Choroid plexus epithelial cell (primary cell): ENCODE results near the gene TBX10.
"Not testable (repeated sequence)": the region's sequence is repeated elsewhere in the genome, so short reads cannot be mapped to it uniquely, and the experiment has no call there.

Experiments
- DNase-seq: peaks from one replicate; pipeline ENCODE4 v3.0.0-alpha.2; 2010; ENCODE audit warnings: low read depth
- H3K4me3 ChIP-seq: 2 replicates; pipeline ENCODE4 v1.5.1; 2011; ENCODE audit warnings: low read depth, mild to moderate bottlenecking, control low read depth, low read length, moderate library complexity
- TF ChIP-seq, protein P1 (sequence below): conservative IDR thresholded peaks from 2 replicates; pipeline ENCODE4 v1.5.1; 2011; ENCODE audit warnings: low read depth, mild to moderate bottlenecking, control low read depth, inconsistent platforms, low read length, moderate library complexity

Gene TBX10

DNA sequence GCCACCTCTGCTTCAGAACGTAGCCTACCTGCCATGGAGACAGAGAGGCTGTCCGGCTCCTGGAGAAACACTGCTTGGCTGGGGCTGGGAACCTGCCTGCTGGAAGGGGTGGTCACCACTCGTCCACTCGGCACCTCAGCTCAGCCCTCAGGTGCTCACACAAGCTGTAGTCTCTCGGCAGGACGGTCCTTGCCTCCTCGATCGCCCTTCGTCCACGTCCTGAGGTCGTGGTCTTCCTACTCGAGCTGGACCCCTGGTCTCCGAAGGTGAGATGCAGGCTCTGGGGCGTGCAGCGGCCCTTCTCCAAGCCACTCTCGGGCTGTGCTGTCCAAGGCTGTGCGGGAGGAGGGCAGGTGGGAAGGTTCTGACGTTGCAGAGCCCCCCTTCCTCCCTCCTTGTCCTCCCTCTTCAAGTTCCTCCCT is at the start of gene TBX10:
Gene TBX10, minus strand, starts transcription at position 326 of the 422 bp plus-strand sequence. Its CDS starts 291 bp downstream, at position 35.
- DNase-seq: no peak
- TF ChIP-seq, protein P1, sequence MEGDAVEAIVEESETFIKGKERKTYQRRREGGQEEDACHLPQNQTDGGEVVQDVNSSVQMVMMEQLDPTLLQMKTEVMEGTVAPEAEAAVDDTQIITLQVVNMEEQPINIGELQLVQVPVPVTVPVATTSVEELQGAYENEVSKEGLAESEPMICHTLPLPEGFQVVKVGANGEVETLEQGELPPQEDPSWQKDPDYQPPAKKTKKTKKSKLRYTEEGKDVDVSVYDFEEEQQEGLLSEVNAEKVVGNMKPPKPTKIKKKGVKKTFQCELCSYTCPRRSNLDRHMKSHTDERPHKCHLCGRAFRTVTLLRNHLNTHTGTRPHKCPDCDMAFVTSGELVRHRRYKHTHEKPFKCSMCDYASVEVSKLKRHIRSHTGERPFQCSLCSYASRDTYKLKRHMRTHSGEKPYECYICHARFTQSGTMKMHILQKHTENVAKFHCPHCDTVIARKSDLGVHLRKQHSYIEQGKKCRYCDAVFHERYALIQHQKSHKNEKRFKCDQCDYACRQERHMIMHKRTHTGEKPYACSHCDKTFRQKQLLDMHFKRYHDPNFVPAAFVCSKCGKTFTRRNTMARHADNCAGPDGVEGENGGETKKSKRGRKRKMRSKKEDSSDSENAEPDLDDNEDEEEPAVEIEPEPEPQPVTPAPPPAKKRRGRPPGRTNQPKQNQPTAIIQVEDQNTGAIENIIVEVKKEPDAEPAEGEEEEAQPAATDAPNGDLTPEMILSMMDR: no peak
- no peak within 1 kb of the TSS for H3K4me3 ChIP-seq

DNA sequence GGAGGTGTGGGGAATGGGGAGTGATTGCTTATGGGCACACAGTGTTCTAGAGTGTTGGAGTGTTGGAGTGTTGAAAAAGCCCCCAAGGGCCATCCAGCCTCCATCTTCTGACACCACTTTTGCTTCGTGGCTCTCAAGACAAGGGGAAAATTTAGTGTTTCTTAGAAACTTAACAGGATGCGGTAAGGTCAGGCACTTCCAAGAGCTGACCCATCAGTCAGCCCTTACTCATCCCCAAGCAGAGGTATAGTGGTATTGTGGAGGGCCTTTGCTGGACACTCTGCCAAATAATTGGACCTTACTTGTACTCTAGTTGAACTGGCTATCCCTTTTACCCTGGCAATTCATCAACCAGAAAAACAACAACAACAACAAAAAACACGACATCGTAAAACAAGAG is 49.6 kb upstream of the TBX10 start:
- no peak overlapping the region for H3K4me3 ChIP-seq
- DNase-seq: no peak
- TF ChIP-seq, protein P1: no peak

- no peak for DNase-seq
- H3K4me3 ChIP-seq: no peak overlapping the region
- TF ChIP-seq, protein P1: no peak
Measured at GRCh38 chr11:67687986-67688385, 48.4 kb upstream of the TBX10 start.

GRCh38 chr11:67685641-67686332 is 46.2 kb upstream of the TBX10 start:
- not testable (repeated sequence) for DNase-seq

DNA sequence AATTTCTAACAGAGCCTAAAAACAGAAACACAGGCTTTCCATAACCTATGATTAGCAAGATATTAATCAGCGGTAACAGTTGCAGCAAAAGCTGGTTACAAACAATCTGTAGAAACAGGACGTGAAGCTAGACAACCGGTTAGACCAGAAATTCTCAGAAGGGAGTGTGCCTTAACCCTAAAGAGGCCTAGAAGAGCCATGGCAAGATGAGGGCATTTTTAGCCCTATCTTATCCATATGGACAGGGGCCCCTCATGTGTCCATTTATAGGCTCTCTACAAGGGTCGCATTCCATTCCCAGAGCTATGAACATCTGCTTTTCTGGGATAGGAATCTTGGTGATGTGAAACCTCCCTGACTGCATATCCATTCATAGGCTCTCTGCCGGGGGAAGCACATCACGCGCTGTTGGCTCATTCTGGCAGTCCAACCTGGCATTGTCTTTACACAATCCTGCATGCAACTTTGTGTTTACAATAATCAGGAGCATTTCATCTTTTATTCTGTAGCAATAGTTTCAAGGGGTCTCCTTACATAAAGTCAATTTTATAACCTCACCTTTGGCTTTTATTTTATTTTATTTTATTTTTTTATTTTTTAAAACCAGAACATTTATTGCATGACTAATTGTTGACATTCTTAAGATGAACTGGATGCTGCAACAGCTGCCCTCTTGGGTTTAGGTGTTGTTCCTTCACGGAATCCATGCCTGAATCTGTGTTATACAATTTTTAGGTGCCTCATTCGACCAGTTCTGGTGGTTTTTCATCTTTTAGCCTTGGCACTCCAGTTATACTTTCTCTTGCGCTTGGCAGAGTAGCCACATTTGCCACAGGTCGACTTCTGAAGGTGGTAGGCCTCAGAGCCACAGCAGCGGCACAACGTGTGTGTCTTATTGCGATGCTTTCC is 42.8 kb upstream of the TBX10 start:
- DNase-seq, H3K4me3 ChIP-seq: not testable (repeated sequence)

More at GRCh38 chr11:67685641-67686332, 46.2 kb upstream of the TBX10 start:
- H3K4me3 ChIP-seq: not testable (repeated sequence)

DNA sequence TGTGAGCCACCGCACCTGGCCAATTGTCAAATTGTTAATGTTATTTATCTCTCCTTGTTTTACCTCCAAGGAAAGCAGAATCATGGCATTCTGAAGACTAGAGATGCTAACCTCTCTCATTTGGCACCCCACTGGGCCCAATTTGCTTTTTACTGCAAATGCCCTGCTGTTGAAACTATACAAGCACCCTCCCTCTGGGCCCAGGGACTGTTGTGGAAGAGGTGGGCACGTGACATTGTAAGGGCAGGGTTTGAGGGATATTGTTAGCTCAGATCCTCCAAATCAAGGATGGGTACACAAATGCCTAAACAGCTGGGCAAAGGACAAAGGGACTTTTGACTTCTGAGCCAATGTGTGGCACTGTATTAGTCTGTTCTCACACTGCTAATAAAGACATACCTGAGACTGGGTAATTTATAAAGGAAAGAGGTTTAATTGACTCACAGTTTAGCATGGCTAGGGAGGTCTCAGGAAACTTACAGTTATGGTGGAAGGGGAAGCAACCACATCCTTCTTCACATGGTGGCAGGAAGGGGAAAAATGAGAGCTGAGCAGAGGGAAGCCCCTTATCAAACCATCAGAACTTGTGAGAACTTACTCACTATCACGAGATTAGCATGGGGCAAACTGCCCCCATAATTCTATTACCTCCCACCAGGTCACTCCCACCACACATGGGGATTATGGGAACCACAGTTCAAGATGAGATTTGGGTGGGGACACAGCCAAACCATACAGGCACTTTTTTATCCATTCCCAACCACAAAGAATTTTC is 41.3 kb upstream of the TBX10 start:
- no peak for DNase-seq
- no peak overlapping the region for H3K4me3 ChIP-seq
- TF ChIP-seq, protein P1: no peak

- TF ChIP-seq, protein P1: no peak
- no peak overlapping the region for H3K4me3 ChIP-seq
- no peak for DNase-seq
Measured at GRCh38 chr11:67675058-67675747, 35.6 kb upstream of the TBX10 start.
